GM19238 (cell line): ENCODE data around the gene PRSS2.
A peak's percentile ranks its signal among the peaks of the same experiment; 100 is the strongest.

Source experiments
- DNase-seq: peaks from one replicate; pipeline ENCODE4 v3.0.0; 2011; ENCODE audit warnings: low spot score; ENCODE audit not compliant: insufficient read length

PRSS2 gene

DNA sequence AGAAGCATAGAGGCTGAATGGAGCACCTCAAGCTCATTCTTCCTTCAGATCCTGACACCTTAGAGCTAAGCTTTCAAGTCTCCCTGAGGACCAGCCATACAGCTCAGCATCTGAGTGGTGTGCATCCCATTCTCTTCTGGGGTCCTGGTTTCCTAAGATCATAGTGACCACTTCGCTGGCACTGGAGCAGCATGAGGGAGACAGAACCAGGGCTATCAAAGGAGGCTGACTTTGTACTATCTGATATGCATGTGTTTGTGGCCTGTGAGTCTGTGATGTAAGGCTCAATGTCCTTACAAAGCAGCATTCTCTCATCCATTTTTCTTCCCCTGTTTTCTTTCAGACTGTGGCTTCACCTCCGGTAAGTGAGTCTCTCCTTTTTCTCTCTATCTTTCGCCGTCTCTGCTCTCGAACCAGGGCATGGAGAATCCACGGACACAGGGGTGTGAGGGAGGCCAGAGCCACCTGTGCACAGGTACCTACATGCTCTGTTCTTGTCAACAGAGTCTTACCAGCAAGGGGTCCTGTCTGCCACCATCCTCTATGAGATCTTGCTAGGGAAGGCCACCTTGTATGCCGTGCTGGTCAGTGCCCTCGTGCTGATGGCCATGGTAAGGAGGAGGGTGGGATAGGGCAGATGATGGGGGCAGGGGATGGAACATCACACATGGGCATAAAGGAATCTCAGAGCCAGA, 31.0 kb downstream of the PRSS2 start:
- DNase-seq, result no peak

- no peak for DNase-seq
Measured at GRCh38 chr7:142802301-142802700, 31.5 kb downstream of the PRSS2 start.

- no peak for DNase-seq
Measured at GRCh38 chr7:142803901-142804300, 33.1 kb downstream of the PRSS2 start.

DNA sequence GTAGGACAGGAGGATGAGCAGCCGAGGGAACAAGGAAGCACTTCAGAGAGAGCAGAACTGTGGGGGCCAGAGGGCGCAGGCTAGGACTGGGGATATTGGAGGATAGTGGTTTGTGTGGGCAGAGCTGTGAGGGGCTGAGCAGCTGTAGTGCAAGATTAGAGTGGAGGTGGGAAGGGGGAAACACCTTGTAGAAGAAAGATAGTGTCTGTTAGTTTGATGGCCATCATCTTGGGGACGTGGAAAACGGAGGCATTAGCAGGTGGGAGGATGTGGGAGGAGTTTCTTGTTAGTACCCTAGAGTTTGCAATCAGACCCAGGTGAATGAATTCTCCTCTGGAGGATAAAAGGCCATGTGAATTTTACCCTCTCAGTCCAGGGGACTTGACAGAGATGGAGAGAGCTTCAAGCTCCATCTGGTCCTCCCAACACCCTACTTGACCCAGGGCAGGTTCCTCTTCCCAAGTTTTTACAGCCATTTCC, 34.0 kb downstream of the PRSS2 start:
- no peak for DNase-seq

DNA sequence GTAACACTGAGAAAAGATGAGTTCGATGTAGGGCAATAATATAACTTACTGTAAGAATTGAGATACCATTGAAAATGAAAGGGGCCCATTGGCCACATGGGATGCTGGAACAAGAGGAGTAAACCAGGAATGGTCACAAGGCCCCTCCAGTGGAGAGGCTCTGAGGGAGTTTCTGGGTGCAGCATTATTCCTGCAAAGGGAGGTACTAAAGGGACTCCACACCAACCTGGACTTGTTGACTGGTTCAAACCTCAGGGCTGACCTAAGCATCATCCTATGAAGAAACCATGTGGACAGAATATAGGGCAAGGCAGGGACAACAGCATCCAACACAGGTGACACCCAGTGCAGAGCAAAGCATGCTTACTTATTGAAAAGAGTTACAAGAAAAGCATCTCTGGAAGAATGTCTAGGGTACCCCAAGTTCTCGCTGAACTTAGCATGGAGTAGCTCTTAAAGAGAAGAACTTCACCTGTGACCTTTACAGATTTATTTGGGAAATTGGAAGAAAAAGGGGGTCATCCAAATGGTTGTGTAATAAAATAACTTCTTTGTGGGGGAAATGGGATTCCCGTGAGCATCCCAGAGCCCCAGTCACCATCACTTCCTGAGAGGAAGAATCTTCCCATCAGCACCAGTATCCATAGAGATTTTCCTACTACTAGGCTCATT, 34.7 kb downstream of the PRSS2 start:
- no peak for DNase-seq

DNA sequence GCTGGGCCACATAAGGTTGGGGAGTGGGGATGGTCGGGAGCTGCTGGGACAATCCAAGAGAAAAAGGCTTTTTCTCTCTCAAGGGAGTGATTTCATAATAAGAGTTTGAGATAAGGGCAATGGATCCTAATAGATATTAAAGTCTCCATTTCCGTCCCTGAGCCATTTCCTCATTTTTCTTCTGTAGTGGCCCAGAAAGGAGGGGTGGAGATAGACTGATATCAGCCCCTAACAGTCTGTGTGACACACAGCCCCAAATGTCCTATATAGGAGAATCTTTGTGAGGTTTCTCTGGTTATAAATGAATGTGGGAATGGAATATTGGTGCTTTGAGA, 35.2 kb downstream of the PRSS2 start:
- no peak for DNase-seq

DNA sequence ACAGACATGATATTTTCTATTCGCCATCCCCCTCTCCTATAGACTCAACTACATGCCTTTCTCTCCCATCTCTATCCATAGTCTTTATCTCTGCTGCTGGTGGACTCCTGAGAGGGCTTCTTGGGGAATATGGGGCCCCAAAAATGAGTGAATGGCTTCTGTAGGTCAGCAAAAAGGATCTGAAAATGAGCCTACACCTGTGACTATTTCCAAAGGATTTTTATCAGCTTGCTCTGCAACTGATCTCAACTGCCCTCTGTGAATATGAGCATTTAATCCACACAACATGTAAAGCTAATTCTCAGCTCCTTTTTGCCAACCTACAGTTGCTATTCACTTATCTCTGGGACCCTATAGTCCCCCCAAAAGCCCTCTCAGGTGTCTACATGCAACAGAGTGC, 36.2 kb downstream of the PRSS2 start:
- no peak for DNase-seq

DNA sequence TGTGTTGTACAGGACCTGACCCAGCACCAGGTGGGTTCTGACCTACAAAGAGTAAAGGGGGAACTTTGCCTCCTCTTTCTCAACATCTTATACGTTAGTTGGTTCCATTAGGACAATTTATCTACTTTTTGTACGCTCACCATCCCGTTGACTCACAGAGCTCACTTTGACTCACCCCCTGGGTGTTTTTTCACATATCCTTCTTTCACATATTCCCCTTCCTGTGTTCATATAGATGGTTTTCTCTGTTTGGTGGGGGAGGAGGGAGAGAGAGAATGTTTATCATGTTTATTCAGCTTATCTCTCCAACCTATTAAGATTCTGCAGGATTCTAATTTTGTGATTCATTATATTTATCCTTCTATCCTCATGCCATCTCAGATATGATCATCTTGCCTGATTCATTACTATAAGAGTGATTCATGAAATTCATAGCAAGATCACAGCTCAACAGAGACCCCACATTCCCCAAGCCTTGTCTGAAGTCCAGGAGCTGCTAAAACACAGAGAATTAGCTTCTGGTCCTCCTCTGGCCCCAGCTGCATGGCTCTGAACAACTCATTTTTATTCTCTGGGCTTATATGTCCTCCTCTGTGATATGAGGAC, 37.2 kb downstream of the PRSS2 start:
- DNase-seq, result no peak

- DNase-seq, result no peak
Measured at GRCh38 chr7:142808461-142808801, 37.7 kb downstream of the PRSS2 start.

DNA sequence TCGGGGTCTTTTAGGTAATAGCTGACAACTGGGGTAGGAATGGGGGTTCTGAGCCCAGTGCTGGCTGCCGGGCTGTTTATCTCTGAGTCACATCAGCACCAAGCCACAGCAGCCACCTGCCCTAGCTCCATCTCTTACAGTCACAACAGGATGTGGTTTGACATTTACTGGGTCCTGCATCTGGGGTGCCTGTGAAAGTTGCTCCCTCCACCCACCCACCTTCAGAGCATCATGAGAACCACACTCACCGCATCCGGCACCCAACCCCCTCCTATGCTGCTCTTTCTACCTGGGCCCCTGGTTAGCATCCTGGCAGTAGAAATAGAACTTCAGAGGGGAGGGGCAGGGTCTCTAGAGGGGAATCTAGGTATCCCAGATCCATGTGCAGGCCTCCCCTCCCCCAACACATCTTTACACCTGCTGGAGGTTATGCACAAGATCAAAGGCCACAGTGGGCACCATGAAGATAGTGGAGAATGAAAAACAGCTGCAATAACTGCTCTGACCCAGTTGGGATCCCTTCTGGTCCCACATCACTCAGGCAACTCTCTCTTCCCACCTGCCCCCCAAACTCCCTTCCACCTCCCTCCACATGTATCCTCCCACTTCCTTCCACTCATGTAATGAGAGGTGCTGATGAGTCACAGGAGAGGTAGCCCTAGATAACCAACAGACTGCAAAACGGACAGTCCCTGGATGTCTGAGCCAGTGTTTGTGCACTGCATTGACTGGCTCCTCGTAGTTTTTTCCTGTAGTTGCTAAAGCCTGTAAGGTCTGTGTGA, 38.2 kb downstream of the PRSS2 start:
- DNase-seq, result peak; percentile 60

- DNase-seq, result no peak
Measured at GRCh38 chr7:142809671-142810070, 38.9 kb downstream of the PRSS2 start.

- DNase-seq, result no peak
Measured at GRCh38 chr7:142811154-142811737, 40.5 kb downstream of the PRSS2 start.

DNA sequence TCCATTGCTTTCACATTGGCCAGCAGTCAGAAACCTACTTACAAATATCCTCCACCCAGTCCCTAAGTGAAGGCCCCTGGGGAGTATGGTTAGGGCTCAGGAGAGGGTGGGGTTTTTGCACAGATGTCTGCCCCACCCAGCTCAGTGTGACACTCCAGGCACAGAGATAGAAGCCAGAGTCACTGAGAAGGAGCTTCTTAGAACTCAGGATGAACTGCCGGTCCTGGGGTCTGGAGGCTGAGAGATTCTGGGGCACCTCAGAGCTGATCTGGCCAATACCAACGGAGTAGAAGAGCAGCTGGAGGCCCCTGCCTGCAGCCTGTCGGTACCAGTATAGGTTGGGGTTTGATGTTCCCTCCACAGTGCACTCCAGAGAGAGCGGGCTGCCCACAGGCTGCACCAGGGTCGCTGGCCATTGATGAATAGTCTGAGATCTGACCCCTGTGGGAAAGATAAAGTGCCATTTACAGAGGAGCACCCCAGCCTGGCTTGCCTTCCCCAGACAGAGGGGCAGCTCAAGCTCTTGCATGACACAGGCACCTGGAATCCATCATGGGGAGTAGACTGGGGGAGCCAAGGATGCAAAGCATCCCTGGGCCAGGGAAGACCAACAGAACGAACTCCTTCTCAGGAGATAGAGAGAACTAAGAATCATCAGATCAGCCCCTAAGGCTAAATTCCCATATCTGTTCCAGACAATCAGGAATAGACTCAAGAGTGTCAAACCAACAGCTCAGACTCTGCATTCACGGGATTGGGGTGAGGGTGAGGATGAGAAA, 41.9 kb downstream of the PRSS2 start:
- no peak for DNase-seq

DNA sequence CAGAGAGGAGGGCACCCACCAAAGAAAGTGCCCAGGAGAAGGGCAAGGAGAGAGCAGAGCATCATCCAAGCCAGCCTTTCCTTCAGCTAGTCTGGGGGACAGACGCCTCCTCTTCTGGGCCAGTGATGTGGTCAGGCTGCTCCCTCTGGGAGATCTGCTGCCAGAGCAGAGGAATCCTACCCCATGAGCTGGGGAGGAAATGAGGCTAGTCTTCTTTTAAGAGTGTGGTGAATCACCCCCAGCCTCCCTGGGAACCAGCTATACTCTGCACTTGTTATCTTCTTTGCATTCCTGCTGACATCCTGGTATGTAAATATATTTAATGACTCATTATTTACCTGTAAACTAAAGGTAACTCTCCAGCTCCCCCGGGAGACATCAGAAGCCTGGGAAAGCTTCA, 42.5 kb downstream of the PRSS2 start:
- DNase-seq, result no peak

- DNase-seq, result no peak
Measured at GRCh38 chr7:142813699-142814098, 42.9 kb downstream of the PRSS2 start.

DNA sequence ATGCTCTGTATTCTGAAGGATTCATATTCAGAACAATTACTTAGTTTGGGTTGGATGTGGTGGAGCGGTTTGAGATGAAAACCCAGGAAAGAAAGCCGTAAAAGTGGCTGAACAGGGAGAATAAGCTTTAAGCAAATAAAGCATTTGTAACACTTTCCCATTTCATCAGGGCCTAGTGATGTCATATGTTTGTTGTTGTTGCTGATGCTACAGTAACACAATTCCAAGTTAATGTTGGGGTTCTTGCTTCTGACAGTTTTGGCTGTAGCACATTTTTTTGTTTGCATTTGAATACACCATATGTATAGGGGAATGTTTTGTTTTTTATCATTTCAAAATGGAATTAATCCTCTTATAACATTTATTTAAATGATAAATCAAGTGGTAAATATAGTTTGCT, 43.7 kb downstream of the PRSS2 start:
- DNase-seq, result no peak

DNA sequence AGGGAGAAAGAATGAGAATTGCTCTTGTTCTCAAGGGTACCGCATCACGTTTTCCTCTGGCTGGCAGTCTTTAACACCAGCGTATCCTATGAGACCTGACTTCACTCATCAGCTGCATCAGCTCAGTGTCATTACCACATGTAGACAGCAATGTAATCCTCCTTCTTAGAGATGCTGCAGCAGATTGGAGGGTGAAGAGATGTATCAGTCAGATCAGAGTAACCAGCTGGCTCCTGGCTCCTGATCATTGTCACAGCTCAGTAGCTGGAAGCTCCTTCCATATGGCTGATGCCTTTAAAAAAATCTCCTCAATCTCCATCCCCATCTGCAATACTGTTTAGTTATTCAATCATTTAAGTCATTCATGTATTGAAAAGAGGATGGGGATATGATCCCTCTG, 44.4 kb downstream of the PRSS2 start:
- no peak for DNase-seq

GRCh38 chr7:142817506-142817905, 46.7 kb downstream of the PRSS2 start:
- no peak for DNase-seq

GRCh38 chr7:142819530-142819929, 48.8 kb downstream of the PRSS2 start:
- no peak for DNase-seq

DNA sequence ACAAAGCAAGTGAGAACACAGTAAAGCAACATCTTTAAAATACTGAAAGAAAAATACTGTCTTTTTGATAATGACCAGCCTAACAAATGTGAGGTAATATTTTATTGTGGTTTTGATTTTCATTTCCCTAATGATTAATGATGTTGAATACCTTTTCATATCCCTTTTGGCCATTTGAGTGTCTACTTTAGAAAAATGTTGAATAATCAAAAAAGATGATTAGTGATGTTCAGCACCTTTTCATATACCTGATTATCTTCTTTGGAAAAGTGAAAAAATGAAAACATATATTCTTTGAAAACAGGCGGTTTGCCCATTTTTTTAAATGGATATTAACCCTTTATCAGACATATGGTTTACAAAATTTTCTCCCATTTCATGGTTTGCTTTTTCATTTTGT, 51.9 kb downstream of the PRSS2 start:
- no peak for DNase-seq
